GM19351 (cell line): Measurements from ENCODE around the gene HPCAL1.
A peak's percentile ranks its signal among the peaks of the same experiment; 100 is the strongest.

ENCODE experiments used
- ATAC-seq: cut with Tn5 transposase; IDR thresholded peaks from one replicate; pipeline ENCODE4 v1.9.1; 2021; ENCODE audit warnings: mild to moderate bottlenecking, moderate library complexity; ENCODE audit not compliant: unreplicated experiment

HPCAL1 gene

GRCh38 chr2:10419553-10420257 is 117.0 kb downstream of the HPCAL1 start:
- ATAC-seq = no peak

GRCh38 chr2:10422251-10422650 is 119.5 kb downstream of the HPCAL1 start:
- ATAC-seq = no peak

GRCh38 chr2:10422732-10423399 is 120.2 kb downstream of the HPCAL1 start:
- ATAC-seq = no peak

GRCh38 chr2:10423400-10423774 is 120.7 kb downstream of the HPCAL1 start:
- ATAC-seq = no peak

- no peak for ATAC-seq
These were observed 121.3 kb downstream of the HPCAL1 start for GRCh38 chr2:10424051-10424450.

- no peak for ATAC-seq
These were observed 122.3 kb downstream of the HPCAL1 start for GRCh38 chr2:10424916-10425505.

- no peak for ATAC-seq
These were observed 123.0 kb downstream of the HPCAL1 start for GRCh38 chr2:10425699-10426098.

- no peak for ATAC-seq
These were observed 124.3 kb downstream of the HPCAL1 start for GRCh38 chr2:10426726-10427617.

- ATAC-seq = no peak
These were observed 124.9 kb downstream of the HPCAL1 start for GRCh38 chr2:10427618-10427949.

GRCh38 chr2:10428355-10428754 is 125.7 kb downstream of the HPCAL1 start:
- no peak for ATAC-seq

GRCh38 chr2:10428924-10429323 is 126.2 kb downstream of the HPCAL1 start:
- ATAC-seq = no peak

- ATAC-seq = no peak
These were observed 128.3 kb downstream of the HPCAL1 start for GRCh38 chr2:10430886-10431622.

- no peak for ATAC-seq
These were observed 129.1 kb downstream of the HPCAL1 start for GRCh38 chr2:10431797-10432196.

GRCh38 chr2:10432311-10433181 is 129.8 kb downstream of the HPCAL1 start:
- no peak for ATAC-seq

GRCh38 chr2:10433264-10433946 is 130.7 kb downstream of the HPCAL1 start:
- no peak for ATAC-seq

- ATAC-seq = no peak
These were observed 131.5 kb downstream of the HPCAL1 start for GRCh38 chr2:10433947-10434885.

- peak; percentile 79 for ATAC-seq
These were observed 132.4 kb downstream of the HPCAL1 start for GRCh38 chr2:10434886-10435819.
